MV-4-11 (cell line): ENCODE results near the gene HCCS.
A peak's percentile ranks its signal among the peaks of the same experiment; 100 is the strongest.

Experiments used
- DNase-seq: peaks from one replicate; lab custom pipeline; 2025; lab: John Stamatoyannopoulos, UW

HCCS gene

DNA sequence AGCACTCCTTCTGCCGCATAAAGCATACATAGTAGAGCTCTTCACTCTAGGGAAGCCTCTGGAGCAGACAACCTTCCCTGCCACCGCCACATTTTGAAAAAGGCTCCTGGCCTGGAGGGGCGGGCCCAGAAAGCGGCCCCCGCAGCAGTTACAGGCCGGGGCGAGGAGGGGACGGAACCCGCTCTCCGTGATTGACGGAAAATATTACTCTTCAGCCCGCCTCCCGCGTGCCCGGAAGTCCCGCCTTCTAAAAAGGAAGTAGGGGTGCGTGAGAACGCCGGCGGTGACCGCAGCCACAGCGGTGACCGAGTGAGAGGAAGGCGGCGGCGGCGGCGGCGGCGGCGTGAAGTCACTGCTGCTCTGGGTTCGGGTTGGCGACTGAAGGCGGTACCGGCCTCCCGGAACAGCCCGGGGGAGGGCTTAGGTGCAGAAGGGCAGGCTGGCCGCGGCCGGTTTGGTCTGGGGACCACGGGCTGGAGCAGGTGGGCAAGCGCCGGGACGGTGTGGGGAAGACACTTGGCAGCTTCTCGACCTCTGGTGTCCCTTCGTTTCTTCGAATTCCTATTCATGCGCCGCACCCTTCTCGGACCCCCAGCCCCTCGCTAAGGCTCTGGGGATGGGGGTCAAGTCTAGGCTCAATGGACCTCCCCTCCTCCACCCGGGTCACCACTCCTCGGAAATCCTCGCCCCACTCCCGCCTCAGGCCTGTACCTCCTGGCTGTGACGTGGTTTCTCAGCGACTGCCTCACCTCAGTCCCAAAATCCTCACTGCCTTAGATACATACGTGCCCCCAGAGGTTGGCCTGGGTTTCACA is at the start of gene HCCS:
TSS of gene HCCS (plus strand) at position 296 of the 815 bp plus-strand sequence. CDS start 729 bp downstream, outside the sequence.
- DNase-seq = peak; percentile 82

DNA sequence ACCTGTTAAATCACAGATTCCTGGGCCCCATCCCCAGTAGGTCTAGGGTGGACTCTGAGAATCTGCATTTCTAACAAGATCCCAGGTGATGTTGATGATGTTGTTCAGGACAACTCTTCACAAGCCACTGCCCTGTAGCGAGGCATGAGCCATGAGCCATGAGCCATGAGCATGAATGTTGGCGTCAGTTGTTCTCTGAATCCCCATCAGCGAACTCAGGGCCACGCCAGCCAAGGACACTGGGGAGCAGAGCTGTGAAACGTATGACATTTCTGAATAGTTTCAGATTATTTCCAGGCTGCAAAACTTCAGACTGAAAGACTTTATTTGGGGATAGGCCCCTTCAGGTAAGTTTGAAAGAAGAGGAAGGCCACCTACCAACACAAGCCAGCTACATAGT is 46.9 kb upstream of the HCCS start:
- DNase-seq = no peak

DNA sequence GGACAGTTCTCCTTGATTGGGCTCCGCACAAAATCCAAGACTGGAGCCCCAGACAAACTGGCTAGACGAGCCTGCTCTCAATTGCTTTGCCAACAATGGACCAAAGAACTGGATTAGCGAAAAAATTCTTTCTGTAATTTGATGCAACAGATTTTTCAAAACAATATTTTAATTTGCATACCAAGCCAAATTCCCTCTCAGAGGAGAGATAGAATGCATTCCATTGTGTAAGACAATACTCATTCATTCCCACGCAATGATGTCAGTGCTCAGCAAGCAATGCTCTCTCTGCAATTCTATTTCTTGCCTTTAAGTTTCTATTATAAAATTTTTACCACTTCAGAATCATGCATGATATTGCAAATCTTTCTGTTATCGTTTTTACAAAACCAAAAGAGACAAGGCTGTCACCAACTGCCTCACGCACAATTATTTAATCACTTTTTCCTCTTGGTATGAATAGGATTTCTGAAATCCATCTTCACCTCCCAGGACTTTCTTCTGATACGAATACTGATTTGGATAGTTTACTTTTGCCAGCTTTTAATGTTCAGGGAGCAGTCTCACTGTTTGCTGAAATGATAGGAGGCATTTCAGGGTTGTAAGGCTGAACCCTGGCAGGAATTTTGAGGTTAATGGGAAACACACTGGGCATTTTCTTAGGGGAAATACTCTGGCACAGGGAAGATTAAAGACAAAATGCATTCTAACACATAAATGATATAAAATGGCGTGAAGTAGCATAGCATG is 46.1 kb upstream of the HCCS start:
- DNase-seq = no peak

DNA sequence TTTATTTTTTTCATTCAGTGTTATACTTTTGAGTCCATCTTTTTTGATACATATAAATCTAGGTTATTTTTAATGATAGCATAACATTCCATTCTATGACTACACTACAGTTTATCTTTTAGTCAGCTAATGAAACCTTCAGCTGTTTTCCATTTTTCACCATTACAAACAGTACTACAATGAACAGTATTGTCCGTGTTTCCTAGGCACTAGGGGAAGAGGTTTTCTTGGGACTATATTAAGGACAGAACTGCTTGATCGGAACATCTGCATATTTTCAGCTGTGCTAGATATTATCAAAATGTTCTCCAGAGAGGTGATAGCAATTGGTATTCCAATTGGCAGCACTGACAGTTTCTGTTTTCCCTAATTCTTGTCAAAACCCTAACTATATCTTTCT is 44.3 kb upstream of the HCCS start:
- no peak for DNase-seq

DNA sequence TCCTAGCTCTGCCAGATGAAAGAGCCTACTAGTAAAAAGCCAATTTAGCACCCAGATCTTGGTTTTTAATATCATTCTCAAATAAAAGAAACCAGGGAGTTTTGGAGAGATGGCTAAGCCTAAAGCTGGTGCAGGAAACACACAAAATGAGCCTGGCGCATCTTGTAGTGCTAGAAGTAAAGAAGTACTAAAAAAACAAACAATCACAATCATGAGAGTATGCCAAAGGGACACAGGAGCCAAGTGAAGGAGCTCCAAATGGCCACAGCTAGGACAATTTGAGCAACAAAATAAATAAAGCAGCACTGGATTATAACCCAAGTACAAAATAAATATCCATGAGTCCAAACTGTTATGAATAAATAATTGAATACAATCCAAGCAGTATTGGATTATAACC is 37.8 kb upstream of the HCCS start:
- DNase-seq = no peak

DNA sequence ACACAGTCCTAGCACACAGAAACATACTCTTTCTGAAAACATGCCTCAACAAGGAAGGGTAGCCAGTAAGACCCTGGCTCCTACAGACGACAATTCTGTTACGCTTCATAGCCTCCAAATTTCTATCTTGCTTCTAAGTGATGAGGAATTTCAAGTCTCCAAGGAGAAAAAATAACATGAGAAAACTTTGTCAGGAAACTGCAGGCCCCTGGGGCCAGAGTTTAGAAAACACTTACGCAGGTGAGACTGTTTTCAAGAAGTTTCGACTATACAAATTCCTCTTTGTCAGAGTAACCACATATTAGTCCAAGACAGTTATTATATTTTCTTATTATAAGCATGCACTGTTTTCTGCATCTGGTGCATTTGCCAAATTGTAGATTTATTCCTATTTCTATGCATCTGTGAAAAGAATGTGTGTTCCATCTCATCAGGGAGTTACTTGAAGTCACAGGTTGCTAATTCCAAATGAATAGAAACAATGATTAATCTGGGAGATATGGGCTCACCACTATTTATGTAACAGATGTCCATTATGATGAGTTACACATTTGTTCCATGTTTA is 30.3 kb upstream of the HCCS start:
- no peak for DNase-seq

DNA sequence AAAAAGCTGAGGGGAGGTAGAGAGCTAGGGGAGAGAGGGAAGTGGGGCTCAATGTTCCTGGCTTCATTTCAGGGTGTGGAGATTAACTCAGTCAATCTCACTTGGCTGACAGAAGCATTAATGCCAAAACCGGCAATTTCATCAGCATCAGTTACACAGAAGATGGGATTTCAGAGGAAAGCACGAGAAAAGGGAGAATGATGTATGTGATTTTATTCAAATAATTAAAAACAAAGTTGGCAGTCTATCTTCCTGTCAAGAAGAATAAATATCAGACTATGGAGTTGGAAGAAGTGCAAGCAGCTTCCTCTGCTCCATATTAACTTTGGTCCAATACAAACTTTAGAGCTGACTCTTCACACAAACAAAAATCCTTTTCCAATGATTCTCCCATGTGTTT is 29.6 kb upstream of the HCCS start:
- no peak for DNase-seq

DNA sequence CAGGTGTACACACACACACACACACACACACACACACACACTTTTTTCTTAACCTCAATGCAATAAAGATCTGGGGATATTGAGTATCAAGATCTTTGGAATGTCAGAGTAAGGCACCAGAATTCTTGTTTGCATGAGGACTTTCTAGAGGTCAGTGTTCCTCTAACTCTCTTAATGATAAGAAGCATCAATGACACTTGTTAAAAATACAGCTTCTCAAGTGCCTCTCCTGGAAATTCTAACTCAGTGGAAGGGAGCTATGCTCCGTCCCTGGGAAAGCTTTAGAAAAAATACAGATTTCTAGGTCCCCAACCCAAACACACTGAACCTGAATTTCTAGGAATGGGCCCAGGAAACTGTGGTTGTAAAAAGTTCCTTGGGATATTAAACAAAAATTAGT is 25.8 kb upstream of the HCCS start:
- no peak for DNase-seq

DNA sequence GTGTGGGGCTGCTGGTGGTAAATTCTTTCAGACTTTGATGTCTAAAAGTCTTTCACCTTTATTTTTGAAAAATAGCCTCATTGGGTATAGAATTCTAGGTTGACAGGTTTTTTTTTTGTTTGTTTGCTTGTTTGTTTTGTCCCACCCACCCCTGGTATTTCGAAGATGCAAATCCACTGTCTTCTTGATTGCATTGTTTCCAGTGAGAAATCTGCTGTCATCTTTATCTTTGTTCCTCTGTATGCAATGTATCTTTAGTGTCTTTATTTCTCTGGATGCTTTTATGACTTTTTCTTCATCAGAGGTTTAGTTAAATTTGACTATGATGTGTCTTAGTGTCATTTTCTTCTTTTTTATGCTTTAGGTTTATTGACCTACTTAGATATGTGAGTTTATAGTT is 21.3 kb upstream of the HCCS start:
- DNase-seq = no peak

DNA sequence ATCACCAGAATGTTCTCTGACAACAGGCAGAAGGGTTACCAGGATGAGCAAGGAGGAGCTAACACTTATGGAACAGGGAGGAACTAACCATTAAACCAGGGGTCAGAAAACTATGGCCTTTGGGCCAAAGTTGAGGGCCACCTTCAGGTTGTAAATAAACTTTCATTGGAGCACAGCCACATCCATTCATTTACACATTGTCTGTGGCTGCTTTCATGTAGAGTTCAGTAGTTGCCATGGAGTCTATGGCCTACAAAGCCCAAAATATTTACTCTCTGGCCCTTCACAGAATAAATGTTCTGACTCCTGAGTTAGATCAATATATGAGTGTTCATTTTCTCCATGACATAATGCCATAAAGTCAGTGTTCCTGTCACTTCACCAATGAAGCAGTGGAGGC is 13.2 kb upstream of the HCCS start:
- DNase-seq = no peak

DNA sequence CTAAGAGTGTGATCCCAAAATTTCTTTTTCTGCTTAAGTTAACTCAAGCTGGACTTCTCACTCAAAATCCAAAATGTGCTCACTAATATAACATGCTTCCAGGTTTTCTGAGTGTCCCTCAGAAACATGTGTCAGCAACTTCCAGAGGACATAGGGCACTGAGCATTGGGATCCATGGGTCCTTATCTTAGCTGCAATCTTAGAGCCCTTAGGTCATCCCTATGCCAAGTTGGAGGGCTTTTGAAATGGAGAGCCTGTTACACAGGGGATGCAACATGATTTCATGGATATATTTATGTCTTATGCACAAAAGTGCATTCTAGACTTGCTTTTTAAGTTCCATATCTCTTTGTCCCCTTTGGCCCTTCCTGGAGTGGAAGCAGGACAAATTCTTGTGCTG is 11.7 kb upstream of the HCCS start:
- no peak for DNase-seq

DNA sequence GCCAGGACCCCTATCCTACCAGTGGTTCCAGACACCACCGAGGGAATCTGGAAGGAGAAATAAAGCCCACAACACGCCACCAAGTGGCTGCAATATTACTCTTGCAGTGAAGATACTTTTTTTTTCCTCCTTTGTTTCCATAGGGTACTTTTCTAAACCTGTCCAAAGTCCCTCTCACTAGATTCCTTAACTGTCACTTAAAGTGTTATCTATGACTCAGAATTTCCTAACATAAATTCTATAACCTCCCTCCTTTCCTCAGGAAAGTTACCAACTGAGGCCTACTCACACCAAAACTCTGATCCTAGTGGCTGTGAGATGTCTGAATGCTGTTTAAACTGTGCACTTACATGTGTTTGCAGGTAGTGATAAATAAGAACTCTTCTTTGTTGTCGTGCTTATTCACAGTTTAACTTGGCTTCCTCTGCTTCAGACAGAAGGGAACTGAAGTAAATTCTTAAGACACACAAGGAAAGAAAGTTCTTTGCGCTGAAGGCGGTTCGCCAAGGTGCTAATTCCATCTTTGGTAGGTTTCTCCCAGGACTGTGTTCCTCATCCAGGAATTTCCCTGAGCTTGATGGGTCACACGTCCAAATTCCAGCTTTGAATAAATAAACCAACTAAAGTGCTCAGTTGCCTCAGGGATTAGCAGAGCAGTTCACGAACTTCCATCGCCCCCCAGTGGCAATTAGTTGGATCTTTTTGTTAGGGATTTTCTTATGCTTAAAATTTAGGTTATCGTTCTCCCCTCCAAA is 10.7 kb upstream of the HCCS start:
- DNase-seq = peak; percentile 0

DNA sequence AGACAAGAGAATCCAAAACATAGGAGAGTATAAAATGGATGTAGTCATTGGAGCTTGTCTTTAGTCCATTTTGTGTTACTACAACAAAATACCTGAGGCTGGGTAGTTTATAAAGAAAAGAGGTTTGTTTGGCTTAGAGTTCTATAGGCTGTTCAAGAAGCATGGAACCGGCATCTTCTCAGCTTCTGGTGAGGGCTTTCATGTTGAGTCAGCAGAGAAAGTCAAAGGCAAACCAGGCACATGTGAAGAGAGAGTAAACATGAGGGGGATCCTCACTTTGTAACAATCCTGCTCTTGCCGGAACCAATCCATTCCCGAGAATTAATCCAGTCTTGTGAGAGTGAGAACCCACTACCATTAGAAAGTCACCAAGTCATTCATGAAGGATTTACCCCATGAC is 8.1 kb upstream of the HCCS start:
- DNase-seq = no peak

DNA sequence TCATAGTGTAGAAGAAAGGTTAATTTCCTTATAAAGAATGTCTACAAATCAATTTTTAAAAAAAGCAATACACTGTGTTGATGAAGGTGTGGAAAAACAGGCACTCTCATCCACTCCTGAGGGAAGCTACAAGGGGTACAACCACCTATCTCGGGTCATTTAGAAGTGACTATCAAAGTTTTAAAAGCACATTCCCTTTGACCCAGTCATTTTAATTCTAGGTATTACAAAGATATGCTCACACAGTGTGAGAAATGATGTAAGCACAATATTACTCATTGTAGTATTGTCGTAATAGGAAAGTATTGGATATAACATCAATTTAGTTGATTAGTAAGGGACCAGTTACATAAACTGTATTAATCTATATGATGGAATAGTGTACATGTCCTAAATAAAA is 7.4 kb upstream of the HCCS start:
- DNase-seq = no peak

DNA sequence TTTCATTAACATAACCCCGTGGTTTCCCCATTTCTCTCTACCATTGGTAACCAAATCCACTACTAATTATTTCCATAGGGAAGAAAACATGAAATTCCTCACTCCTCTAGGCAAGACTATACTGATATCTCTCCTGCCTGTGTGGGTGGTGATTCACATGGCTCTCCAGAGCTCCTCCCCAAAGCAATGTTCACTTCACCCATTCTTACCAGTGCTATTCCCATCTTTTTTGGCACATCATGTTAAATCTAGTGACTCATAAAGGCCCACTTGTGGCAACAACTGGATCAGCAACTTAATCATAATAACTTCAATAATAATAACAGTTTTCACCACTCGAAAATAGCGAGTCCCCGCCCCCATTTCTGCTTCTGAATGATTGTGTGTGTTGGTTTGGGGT is 6.1 kb upstream of the HCCS start:
- no peak for DNase-seq

DNA sequence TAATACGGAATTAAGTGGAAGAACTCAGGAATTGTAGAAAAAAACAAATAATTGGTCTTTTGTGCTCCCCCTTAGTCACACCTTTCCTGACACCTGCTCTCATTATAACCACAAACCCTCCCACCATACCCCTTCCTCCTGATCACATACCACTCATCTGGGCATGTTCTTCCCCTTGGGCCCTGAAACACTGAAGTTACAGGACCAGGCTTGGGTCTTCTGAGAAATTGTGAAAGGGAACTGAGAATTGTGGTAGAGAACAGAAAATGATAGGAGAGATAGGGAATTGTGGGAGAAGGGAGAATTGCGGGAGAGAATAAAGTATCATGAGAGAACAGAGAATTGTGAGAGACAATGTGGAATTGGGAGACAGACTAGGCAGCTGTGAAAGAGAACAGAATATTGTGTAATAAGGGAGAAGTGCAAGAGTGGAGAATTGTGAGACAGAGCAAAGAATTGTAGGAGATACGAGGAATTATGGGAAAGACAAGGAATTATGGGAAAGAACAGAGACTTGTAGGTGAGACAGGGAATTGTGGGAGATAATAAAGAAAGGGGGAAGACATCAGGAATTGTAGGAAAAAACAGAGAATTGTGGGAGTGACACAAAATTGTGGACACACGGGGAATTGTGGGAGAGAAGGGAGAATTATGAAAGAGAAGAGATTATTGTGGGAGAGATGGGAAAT is 2.7 kb upstream of the HCCS start:
- DNase-seq = peak; percentile 27

DNA sequence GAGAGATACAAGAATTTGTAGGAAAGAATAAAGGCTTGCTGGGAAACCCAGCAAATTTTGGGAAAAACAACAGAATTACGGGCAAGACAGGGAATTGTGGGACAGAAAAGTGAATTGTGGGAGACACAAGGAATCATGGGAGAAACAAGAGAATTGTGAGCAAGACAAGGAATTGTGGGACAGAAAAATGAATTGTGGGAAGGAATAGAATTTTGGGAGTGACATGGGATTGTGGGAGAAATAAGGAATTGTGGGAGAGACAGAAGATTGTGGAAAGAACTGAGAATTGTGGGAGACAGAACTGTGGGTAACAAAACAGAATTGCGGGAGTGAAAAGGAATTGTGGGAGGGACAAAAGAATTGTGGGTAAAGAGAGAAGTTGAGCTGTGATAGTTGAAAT is 1.2 kb upstream of the HCCS start:
- DNase-seq = no peak

DNA sequence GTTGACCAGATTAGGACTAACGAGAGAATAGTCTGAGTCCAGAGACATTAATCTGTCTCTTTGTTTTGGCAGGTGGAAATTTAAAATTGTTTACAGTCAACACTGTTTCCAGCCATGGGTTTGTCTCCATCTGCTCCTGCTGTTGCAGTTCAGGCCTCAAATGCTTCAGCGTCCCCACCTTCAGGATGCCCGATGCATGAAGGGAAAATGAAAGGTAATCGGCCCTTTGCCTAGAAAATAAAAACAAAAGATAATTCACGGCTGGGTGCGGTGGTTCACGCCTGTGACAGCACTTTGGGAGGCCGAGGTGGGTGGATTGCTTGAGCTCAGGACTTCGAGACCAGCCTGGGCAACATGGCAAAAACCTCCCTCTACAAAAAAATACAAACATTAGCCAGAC is 815 bp downstream of the HCCS start:
- DNase-seq = no peak

DNA sequence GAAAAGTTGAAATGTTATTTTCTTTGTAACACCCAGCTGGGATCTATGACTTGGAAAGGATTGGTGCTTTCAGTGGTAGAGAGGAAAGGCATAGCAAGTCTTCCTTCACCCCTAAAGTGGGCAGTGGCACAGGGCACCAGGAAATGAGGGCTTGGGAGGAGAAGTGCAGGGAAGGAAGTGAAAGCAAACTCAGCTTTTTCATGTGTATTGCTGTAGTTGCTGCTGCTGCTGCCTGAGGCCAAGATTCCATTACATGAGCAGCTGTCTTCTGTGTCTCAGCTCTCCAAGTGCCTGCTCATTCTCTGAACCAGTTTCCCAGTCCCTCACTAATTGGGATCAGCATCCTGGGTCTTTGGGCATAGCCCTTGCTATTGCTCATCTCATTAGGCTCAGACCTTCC is 2.6 kb downstream of the HCCS start:
- peak; percentile 76 for DNase-seq

DNA sequence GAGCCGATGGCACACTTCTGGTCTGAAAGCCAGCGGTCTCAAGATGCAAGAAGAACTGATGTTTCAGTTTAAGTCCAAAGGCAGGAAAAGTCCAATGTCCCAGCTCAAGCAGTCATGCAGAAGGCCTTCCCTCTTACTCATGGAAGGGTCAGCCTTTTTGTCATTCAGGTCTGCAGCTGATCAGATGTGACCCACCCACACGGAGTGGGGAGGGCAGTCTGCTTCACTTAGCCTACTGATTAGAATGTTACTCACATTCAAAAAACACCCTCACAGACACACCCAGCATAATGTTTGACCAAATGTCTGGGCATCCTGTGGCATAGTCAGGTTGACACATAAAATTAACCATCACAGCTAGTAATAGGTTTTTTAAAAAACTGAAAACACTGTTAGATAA is 6.6 kb downstream of the HCCS start:
- no peak for DNase-seq

DNA sequence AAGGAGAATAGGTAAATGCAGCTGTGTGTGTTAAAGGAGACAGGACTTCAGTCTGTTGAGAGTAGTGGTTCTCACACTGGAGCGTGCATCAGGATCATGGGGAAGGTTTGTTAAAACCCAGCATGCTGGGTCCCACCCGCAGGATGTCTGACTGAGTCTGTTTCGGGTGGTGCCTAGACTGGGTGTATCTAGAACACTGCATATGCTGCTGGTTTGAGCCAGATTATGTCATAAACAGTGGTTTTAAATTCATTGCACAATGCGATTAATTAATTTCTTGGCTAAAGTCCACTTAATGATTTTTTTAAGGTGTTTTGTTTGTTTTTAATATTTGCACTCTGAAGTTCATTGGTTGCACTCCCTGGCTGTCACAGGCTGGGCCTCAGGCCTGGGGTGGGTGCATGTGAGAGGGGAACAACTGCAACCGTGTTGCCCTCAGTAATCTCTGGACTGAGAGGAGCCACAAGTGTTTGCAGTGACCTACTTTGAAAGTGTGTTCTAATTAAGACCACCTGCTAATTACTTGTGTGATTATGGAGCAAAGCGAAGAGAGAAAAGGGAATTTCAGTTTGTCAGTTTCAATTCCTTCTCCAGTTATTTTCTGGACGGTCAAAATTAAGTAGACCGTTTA is 8.3 kb downstream of the HCCS start:
- DNase-seq = no peak
